HepG2 (cell line): ENCODE measurements around the gene MAPK13. TPM values are rescaled to one million over a fixed set of nuclear protein-coding genes. Genes with fewer than 3 reads are reported as not detected.

Source experiments
- AGO2 ChIP-seq: fragments of 200-400 bp; formaldehyde crosslinking; optimal IDR thresholded peaks from 2 replicates; pipeline ENCODE3; 2017; ENCODE audit warnings: mild to moderate bottlenecking, low read depth, low read length, moderate library complexity
- ARNT2 ChIP-seq: sonication (generic); formaldehyde crosslinking; IDR thresholded peaks from 2 replicates; pipeline ENCODE4 v1.8.0; 2022; ENCODE audit warnings: mild to moderate bottlenecking, low read depth, missing genetic modification reagents, moderate library complexity
- CBX1 ChIP-seq: IDR thresholded peaks from one replicate; pipeline ENCODE4 v1.6.1; 2016; ENCODE audit warnings: antibody characterized with exemption, low read depth
- FOXP1 ChIP-seq, 2 experiments: fragments of 450-650 bp in 1 of 2; IDR thresholded peaks; 2 replicates each; pipeline ENCODE4 v1.6.1; 2017 to 2018; ENCODE audit warnings: antibody characterized with exemption in 1 of 2
- FUBP1 ChIP-seq: sonication (generic); formaldehyde crosslinking; IDR thresholded peaks from 2 replicates; pipeline ENCODE4 v1.5.1; 2020; ENCODE audit warnings: missing genetic modification reagents, mild to moderate bottlenecking, borderline replicate concordance
- HBP1 ChIP-seq: IDR thresholded peaks from 2 replicates; pipeline ENCODE4 v1.6.1; 2016; ENCODE audit warnings: low read depth, control low read depth
- JDP2 ChIP-seq: sonication (generic); formaldehyde crosslinking; IDR thresholded peaks from 2 replicates; pipeline ENCODE4 v1.8.1; 2022; ENCODE audit warnings: missing genetic modification reagents, borderline replicate concordance
- KDM1A ChIP-seq: IDR thresholded peaks from 2 replicates; pipeline ENCODE4 v1.6.1; 2016; ENCODE audit warnings: missing compliant biosample characterization
- KDM6A ChIP-seq: IDR thresholded peaks from 2 replicates; pipeline ENCODE4 v1.6.1; 2016; ENCODE audit warnings: low read depth
- MED1 ChIP-seq: sonication (generic); formaldehyde crosslinking; IDR thresholded peaks from 2 replicates; pipeline ENCODE4 v1.4.0; 2020; ENCODE audit warnings: missing genetic modification reagents
- NR1H2 ChIP-seq: sonication (generic); formaldehyde crosslinking; IDR thresholded peaks from 2 replicates; pipeline ENCODE4 v1.8.1; 2022; ENCODE audit warnings: low read depth, missing genetic modification reagents, borderline replicate concordance
- PHF20 ChIP-seq: sonication (generic); formaldehyde crosslinking; IDR thresholded peaks from 2 replicates; pipeline ENCODE4 v1.5.0; 2020; ENCODE audit warnings: mild to moderate bottlenecking, missing genetic modification reagents
- SALL2 ChIP-seq: sonication (generic); formaldehyde crosslinking; IDR thresholded peaks from 2 replicates; pipeline ENCODE4 v1.8.1; 2023; ENCODE audit warnings: mild to moderate bottlenecking, missing genetic modification reagents, inconsistent platforms
- TEAD3 ChIP-seq: optimal IDR thresholded peaks from 2 replicates; pipeline ENCODE3; 2016; ENCODE audit warnings: borderline replicate concordance
- ZBTB7B ChIP-seq: sonication (generic); formaldehyde crosslinking; IDR thresholded peaks from 2 replicates; pipeline ENCODE4 v1.4.0; 2020; ENCODE audit warnings: missing genetic modification reagents
- ZFP1 ChIP-seq: IDR thresholded peaks from 2 replicates; pipeline ENCODE4 v1.6.1; 2016
- ZFP90 ChIP-seq: sonication (generic); formaldehyde crosslinking; IDR thresholded peaks from 2 replicates; pipeline ENCODE4 v1.8.0; 2022; ENCODE audit warnings: missing genetic modification reagents, mild to moderate bottlenecking, inconsistent platforms, borderline replicate concordance
- ZNF282 ChIP-seq: fragments of 450-650 bp; IDR thresholded peaks from 2 replicates; pipeline ENCODE4 v1.6.1; 2018; ENCODE audit not compliant: partially characterized antibody
- ZNF318 ChIP-seq: sonication (generic); formaldehyde crosslinking; IDR thresholded peaks from 2 replicates; pipeline ENCODE4 v1.4.0; 2020; ENCODE audit warnings: mild to moderate bottlenecking, missing genetic modification reagents
- ZNF775 ChIP-seq: sonication (generic); formaldehyde crosslinking; IDR thresholded peaks from 2 replicates; pipeline ENCODE4 v1.4.0; 2020; ENCODE audit warnings: missing genetic modification reagents, mild to moderate bottlenecking, moderate library complexity, borderline replicate concordance
- polyA plus RNA-seq, 8 experiments: library from polyadenylated mRNA; depleted of rRNA in 3 of 8; stranded (reverse) in 7 of 8; unstranded in 1 of 8; fragments of >200 nt; fragmentation: Illumina TruSeq in 4 of 8; extraction: Trizol in 4 of 8; gene quantifications; 2 replicates each; pipeline versions ENCODE4 v1.2.1 to v1.2.3, GENCODE V29; 2011 to 2016; ENCODE audit warnings: low read depth in 4 of 8, missing spikeins in 1 of 8, mixed read lengths in 1 of 8; ENCODE audit not compliant: insufficient read depth in 1 of 8
- total RNA-seq, 5 experiments: library from RNA; depleted of rRNA; stranded (reverse); fragments of >200 nt; fragmentation: Illumina TruSeq; extraction: Trizol; gene quantifications; 2 replicates each; pipeline ENCODE4 v1.2.3, GENCODE V29; 2016; ENCODE audit warnings: low read depth in 1 of 5

MAPK13 gene
- total and polyA plus RNA-seq, 2 of the 13 experiments (the other 11 are each of a cell fraction or from before 2014, with no cell fraction given): 12.7 to 43.4 TPM

GRCh38 chr6:36129941-36130666, at the start of gene MAPK13 (continued):
- TF ChIP-seq PHF20 (CRISPR knock-in tag): no peak
- no peak for TF ChIP-seq SALL2 (CRISPR knock-in tag)
- no peak for TF ChIP-seq NR1H2 (CRISPR knock-in tag)
- no peak for TF ChIP-seq ZNF282
- TF ChIP-seq KDM6A: no peak
- no peak for TF ChIP-seq FOXP1 (IDR thresholded peaks at IDR 0.05)
- no peak for TF ChIP-seq FOXP1 (CRISPR knock-in tag; IDR thresholded peaks at IDR 0.05)
- no peak; the same call in 1 of the 2 replicates for TF ChIP-seq JDP2 (CRISPR knock-in tag)
- TF ChIP-seq ZFP90 (CRISPR knock-in tag): no peak
- no peak for TF ChIP-seq ZNF775 (CRISPR knock-in tag)
- TF ChIP-seq MED1: 0 out of 2 replicates have a peak, but pooled peaks have one; percentile 33
- no peak for TF ChIP-seq ZFP1 (CRISPR knock-in tag)
- TF ChIP-seq ZBTB7B (CRISPR knock-in tag): no peak
- TF ChIP-seq AGO2: no peak
- TF ChIP-seq CBX1: peak; percentile 7
- TF ChIP-seq FUBP1 (CRISPR knock-in tag): no peak
- TF ChIP-seq KDM1A (CRISPR knock-in tag): no peak
- TF ChIP-seq HBP1: no peak
- TF ChIP-seq ARNT2: no peak
- no peak for TF ChIP-seq TEAD3 (CRISPR knock-in tag)
- TF ChIP-seq ZNF318: no peak
